ENCODE results near the gene BANK1.
"Not testable (repeated sequence)": the region's sequence is repeated elsewhere in the genome, so short reads cannot be mapped to it uniquely, and the experiment has no call there.

Gene BANK1

DNA sequence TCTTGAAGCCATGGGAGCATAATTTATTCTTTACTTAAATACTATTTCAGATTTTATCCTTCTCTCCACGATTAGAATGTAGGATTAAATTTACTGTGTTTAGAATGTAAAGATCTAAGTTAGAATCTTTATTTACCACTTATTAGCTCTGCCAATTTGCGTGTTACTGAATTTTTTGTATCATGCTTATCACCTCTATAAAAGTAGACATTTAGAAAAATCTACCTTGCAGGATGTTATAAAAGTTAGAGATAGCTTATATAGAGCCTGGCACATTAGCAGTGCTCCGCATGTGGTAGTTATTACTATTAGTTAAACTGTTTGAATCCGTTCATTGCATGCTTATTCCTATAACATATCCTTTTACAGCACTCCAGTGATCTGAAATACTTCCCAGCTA is 97.9 kb downstream of the BANK1 start:
- no peak for DNase-seq

DNA sequence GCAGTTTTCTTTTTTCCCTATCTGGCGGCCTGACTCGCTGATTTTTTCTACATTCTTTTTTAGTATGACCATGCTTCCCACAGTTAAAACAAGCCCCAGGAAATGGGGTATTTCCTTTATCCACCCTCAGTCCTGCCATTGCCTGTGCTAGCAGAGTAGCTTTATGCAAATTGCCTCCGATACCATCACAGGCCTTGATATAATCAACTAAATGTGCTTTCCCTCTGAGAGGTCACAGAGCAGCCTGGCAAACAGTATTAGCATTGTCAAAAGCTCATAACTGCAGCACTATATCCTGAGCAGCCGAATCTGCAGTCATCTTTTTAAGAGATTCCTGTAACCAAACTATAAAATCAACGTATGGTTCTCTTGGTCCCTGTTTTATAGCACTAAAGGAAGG is 115.0 kb downstream of the BANK1 start:
- DNase-seq: not testable (repeated sequence)

DNA sequence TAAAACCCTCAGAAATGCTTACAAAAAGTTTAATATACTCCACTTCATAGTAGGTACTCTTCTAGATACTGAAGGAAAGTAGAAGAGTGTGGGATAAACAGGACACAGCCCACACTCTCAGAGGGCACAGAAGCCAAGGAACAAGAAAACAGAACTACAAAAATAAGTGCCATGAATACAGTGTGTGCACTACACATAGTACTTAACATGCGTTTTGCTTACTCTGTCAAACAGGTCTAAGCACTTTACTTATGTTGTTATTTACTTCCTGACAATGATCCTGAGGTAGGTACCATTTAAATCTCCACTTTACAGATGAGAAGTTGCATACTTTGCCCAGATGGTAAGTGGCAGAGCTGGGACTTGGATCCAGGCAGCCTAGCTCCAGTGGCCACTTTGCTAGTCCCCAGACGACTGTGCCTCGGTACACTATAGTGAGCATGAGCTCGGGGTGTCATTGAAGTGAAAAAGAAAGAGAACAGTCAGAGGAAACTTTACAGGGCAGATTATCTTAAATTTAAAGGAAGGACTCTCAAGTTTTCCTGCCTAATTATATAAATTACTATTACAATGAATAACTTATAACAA is 120.3 kb downstream of the BANK1 start:
- DNase-seq: no peak

- DNase-seq: no peak
Observed at GRCh38 chr4:101911616-101912015, 121.1 kb downstream of the BANK1 start.

DNA sequence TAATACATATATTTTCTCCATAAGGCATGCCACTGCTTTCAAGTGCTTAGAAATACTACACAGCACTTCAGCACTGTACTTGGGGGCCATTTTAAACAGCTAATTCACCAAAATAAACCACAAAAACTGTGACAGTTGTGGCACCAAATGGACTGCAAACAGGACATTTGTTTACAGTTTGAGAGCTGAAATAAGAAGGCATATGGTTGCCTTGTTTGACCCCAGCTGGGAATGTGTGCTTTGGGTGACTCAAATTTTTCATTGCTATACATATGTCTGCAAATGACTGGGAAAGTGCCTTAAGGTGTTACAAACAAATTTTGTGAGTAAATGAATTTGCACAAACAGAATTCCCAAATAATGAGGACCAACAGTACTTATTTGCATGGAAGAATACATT is 124.2 kb downstream of the BANK1 start:
- DNase-seq: no peak

DNA sequence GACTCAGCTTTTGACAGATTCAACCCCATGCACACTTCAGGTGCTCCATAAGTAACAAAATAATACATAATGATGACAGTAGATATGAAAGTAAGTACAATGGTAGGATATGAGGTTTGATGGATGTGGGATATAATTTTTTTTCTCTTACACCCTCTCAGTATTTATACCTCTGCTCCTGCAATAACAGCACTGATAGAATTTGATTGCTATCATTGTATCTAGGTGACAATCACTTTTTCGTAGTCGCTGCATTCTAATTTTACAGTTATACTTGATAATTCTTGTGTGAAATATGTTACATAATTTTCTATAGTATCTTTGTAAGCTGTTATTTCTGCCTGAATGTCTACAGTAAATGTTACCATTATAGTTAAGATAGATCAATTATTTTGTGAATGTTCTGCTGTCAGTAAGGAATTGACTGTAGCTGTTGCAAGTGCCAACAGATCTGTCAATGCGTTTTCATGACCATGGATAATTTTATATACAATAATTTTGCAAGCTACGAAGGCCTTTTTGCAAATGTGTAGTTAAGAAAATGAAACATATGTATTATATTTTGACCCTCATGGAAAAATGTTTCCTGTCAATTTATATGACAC is 128.9 kb downstream of the BANK1 start:
- no peak for DNase-seq

- no peak for DNase-seq
Observed at GRCh38 chr4:101921370-101921769, 130.8 kb downstream of the BANK1 start.

- no peak for DNase-seq
Observed at GRCh38 chr4:101931619-101932018, 141.1 kb downstream of the BANK1 start.

GRCh38 chr4:101933855-101934254 is 143.3 kb downstream of the BANK1 start:
- no peak for DNase-seq

DNA sequence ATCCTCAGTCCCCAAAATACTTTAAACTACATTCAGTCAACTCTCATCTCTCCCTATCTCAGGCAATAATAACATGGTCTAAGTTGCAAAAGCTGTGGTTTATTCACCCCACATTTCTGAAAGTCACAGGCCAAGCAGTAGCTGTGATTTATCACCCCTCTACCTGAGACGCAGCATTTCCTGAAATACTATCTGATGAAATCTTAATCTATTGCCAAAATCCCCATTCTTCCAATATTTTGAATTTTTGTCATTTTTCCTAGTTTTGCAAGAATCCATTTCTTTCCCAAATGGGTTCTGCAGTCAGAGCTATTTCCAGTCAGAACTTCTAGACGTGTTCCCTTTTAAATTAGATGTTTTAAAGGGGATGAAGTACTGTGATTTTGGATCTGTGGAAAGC is 148.3 kb downstream of the BANK1 start:
- no peak for DNase-seq

DNA sequence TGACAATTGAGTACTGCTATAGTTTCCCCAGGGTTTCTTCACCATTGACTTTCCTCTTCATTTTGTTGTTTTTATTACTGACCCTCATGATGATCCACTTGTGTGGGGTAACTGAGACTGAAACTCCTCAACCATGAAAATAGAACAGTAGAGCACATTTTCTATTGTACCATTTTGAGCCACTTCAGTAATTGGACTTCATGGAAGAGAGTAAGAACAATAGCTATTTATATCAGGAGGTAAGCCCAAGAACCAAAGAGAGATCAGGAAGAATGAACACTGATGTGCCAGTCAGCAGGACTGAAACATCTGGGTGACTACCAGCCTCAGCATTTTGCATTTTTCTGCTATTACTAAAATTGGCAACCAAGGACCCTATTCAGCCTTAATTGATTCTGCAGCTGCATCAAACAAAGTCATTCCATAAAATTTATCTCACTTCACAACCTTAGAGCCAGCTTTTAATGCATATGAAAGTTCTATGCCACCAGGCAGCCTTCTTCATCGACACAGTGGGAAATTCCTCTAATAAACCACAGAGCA is 151.4 kb downstream of the BANK1 start:
- DNase-seq: no peak

DNA sequence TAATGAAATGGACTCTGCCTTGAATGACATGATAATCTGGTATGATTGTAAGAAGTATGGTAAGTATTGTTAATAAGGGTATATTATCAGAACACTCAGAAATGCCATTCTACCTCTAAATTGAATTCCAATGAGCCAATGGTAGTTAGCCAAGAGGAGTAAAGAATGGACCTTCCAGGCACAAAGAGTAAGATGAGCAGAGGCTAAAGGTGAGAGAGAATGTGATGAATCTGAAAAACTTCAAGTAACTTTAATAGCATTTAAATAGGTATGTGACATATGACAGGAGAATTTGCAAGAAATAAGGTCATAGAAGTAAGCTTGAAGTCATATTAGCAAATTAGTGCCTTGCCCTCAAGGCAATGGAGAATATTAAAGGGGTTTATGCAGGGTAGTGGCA is 152.4 kb downstream of the BANK1 start:
- DNase-seq: no peak

DNA sequence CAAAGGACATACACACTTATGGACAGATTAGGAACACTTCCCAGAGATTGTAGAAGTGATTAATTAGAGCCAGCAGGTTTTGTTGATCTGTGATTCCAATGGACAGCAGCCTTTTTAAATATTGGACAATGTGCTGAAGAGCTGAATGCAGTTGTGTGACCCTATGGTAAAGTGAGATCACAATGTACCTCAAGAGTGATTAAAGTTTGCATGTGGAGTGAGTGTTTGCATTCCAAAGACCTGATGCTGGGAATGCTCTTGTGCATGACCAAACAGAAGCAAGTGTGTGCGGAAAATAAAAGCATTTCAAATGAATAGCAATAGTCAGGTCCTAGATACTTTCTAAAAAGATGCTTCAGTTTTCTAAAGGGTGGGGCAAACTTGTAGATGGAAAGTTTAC is 154.1 kb downstream of the BANK1 start:
- no peak for DNase-seq

- DNase-seq: no peak
Observed at GRCh38 chr4:101948055-101948454, 157.5 kb downstream of the BANK1 start.

DNA sequence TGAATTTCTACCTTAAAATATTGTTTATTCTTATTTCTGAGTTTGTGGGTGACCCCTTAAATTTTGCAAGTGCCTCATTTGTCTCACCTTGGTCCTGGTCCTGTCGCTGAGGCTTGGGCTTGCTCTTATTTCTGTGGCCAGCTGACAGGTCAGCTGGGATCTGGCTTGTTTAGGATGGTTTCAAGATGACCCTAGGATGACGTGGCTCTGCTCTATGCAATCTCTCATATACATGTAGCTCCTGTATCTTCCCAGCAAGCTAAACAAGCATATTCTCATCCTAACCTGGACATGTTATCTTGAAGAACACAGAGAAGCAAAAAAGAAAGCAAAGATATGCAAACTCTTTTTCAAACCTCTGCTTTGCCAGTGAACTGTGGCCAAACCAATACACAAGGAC is 158.4 kb downstream of the BANK1 start:
- no peak for DNase-seq

GRCh38 chr4:101950258-101950979 is 159.9 kb downstream of the BANK1 start:
- DNase-seq: no peak

GRCh38 chr4:101952985-101953384 is 162.5 kb downstream of the BANK1 start:
- DNase-seq: no peak

GRCh38 chr4:101953949-101954348 is 163.4 kb downstream of the BANK1 start:
- DNase-seq: no peak

DNA sequence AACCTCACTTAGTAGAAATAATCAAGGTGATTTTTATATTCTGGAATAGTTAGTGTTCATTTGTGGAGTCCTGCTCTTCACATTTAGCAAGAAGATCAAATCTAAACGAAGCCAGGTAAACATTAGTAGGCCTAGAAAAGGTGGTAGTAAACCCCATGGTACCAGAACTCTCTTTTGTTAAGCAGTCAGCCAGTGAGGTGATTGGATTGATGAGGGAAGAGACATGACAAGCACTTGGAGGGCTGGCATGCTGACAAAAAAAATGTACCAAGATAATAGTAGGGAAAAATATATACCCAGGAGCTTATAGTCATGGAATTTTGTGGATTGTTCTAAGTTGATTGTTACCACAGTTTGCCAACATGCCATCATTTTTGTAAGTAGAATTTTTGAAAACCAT is 163.8 kb downstream of the BANK1 start:
- DNase-seq: no peak

GRCh38 chr4:101954975-101955678 is 164.6 kb downstream of the BANK1 start:
- DNase-seq: no peak

- no peak for DNase-seq
Observed at GRCh38 chr4:101956068-101956825, 165.7 kb downstream of the BANK1 start.

- no peak for DNase-seq
Observed at GRCh38 chr4:101958547-101958946, 168.0 kb downstream of the BANK1 start.

DNA sequence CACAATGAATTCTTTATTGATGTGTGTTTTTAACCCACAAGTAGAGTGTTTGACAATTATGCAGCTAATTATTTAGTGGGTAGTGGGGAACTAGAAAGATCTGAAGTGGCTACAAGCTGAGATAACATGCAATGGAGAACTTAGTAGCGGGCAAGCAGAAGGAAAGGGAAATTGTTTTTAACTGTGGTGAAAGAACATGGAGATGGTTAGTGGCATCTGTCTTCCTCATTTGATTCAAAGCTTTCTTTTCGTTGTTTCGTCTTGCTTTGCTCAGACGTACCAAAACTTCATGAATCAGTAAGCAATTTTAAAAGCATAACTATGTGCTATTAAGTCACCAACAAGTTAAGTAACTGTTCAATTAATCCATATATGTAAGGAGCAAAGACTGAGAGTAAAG is 169.9 kb downstream of the BANK1 start:
- no peak for DNase-seq

Measured in GOT3 (cell line).